ENCODE results near the gene PNPLA2. TPM values are rescaled to one million over a fixed set of nuclear protein-coding genes. Genes with fewer than 3 reads are reported as not detected.

PNPLA2 gene
- total RNA-seq, 1 experiment from 2014 or later, result 66.5 TPM

- TF ChIP-seq ZBTB43 (CRISPR knock-in tag; IDR thresholded peaks at IDR 0.05), result no peak
- TF ChIP-seq KAT7 (CRISPR knock-in tag; IDR thresholded peaks at IDR 0.05; ENCODE audit: borderline replicate concordance), result 0 out of 2 replicates have a peak, but pooled peaks have one; percentile 59
- TF ChIP-seq, protein P1, sequence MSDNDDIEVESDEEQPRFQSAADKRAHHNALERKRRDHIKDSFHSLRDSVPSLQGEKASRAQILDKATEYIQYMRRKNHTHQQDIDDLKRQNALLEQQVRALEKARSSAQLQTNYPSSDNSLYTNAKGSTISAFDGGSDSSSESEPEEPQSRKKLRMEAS (CRISPR knock-in tag; IDR thresholded peaks at IDR 0.05), result peak; percentile 55; the same call in 1 of the 2 replicates
- TF ChIP-seq, protein P2, sequence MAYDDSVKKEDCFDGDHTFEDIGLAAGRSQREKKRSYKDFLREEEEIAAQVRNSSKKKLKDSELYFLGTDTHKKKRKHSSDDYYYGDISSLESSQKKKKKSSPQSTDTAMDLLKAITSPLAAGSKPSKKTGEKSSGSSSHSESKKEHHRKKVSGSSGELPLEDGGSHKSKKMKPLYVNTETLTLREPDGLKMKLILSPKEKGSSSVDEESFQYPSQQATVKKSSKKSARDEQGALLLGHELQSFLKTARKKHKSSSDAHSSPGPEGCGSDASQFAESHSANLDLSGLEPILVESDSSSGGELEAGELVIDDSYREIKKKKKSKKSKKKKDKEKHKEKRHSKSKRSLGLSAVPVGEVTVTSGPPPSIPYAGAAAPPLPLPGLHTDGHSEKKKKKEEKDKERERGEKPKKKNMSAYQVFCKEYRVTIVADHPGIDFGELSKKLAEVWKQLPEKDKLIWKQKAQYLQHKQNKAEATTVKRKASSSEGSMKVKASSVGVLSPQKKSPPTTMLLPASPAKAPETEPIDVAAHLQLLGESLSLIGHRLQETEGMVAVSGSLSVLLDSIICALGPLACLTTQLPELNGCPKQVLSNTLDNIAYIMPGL (CRISPR knock-in tag; IDR thresholded peaks at IDR 0.05), result 0 out of 2 replicates have a peak, but pooled peaks have one; percentile 6
- TF ChIP-seq, protein P3, sequence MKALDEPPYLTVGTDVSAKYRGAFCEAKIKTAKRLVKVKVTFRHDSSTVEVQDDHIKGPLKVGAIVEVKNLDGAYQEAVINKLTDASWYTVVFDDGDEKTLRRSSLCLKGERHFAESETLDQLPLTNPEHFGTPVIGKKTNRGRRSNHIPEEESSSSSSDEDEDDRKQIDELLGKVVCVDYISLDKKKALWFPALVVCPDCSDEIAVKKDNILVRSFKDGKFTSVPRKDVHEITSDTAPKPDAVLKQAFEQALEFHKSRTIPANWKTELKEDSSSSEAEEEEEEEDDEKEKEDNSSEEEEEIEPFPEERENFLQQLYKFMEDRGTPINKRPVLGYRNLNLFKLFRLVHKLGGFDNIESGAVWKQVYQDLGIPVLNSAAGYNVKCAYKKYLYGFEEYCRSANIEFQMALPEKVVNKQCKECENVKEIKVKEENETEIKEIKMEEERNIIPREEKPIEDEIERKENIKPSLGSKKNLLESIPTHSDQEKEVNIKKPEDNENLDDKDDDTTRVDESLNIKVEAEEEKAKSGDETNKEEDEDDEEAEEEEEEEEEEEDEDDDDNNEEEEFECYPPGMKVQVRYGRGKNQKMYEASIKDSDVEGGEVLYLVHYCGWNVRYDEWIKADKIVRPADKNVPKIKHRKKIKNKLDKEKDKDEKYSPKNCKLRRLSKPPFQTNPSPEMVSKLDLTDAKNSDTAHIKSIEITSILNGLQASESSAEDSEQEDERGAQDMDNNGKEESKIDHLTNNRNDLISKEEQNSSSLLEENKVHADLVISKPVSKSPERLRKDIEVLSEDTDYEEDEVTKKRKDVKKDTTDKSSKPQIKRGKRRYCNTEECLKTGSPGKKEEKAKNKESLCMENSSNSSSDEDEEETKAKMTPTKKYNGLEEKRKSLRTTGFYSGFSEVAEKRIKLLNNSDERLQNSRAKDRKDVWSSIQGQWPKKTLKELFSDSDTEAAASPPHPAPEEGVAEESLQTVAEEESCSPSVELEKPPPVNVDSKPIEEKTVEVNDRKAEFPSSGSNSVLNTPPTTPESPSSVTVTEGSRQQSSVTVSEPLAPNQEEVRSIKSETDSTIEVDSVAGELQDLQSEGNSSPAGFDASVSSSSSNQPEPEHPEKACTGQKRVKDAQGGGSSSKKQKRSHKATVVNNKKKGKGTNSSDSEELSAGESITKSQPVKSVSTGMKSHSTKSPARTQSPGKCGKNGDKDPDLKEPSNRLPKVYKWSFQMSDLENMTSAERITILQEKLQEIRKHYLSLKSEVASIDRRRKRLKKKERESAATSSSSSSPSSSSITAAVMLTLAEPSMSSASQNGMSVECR (CRISPR knock-in tag; IDR thresholded peaks at IDR 0.05; ENCODE audit: borderline replicate concordance), result peak; percentile 49; the same call in 1 of the 2 replicates
- no peak for TF ChIP-seq ZSCAN18 (CRISPR knock-in tag; IDR thresholded peaks at IDR 0.05)
- no peak for TF ChIP-seq SMAD4 (CRISPR knock-in tag; IDR thresholded peaks at IDR 0.05)
- TF ChIP-seq FOXK1 (CRISPR knock-in tag; IDR thresholded peaks at IDR 0.05), result peak; percentile 24; the same call in 1 of the 2 replicates
- TF ChIP-seq, protein P4, sequence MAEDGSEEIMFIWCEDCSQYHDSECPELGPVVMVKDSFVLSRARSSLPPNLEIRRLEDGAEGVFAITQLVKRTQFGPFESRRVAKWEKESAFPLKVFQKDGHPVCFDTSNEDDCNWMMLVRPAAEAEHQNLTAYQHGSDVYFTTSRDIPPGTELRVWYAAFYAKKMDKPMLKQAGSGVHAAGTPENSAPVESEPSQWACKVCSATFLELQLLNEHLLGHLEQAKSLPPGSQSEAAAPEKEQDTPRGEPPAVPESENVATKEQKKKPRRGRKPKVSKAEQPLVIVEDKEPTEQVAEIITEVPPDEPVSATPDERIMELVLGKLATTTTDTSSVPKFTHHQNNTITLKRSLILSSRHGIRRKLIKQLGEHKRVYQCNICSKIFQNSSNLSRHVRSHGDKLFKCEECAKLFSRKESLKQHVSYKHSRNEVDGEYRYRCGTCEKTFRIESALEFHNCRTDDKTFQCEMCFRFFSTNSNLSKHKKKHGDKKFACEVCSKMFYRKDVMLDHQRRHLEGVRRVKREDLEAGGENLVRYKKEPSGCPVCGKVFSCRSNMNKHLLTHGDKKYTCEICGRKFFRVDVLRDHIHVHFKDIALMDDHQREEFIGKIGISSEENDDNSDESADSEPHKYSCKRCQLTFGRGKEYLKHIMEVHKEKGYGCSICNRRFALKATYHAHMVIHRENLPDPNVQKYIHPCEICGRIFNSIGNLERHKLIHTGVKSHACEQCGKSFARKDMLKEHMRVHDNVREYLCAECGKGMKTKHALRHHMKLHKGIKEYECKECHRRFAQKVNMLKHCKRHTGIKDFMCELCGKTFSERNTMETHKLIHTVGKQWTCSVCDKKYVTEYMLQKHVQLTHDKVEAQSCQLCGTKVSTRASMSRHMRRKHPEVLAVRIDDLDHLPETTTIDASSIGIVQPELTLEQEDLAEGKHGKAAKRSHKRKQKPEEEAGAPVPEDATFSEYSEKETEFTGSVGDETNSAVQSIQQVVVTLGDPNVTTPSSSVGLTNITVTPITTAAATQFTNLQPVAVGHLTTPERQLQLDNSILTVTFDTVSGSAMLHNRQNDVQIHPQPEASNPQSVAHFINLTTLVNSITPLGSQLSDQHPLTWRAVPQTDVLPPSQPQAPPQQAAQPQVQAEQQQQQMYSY (CRISPR knock-in tag; IDR thresholded peaks at IDR 0.05), result 0 out of 2 replicates have a peak, but pooled peaks have one; percentile 23
- 0 out of 2 replicates have a peak, but pooled peaks have one; percentile 65 for TF ChIP-seq JUN (CRISPR knock-in tag; IDR thresholded peaks at IDR 0.05)
- no peak for TF ChIP-seq GRHL2 (CRISPR knock-in tag; IDR thresholded peaks at IDR 0.05; ENCODE audit: insufficient replicate concordance, severe bottlenecking)
- TF ChIP-seq NFYB (CRISPR knock-in tag; conservative IDR thresholded peaks at IDR 0.05; ENCODE audit: low read depth), result no peak
- peak; percentile 58; the same call in 1 of the 2 replicates for TF ChIP-seq ZNF423 (CRISPR knock-in tag; IDR thresholded peaks at IDR 0.05)
- Mint-ChIP-seq H3K27me3 (ENCODE audit: low read depth) (no peaks in the 10 kb centered on the region), H3K4me3 (peak overlapping the region; percentile 88), H3K36me3 (peaks cover 9% of the 10 kb centered on the region; the same call in 1 of the 2 replicates), H3K27ac (peak overlapping the region; percentile 83), H3K4me1 (peaks cover 23% of the 10 kb centered on the region), H3K9me3 (no peaks in the 10 kb centered on the region)
- DNase-seq (ENCODE audit: low spot score), result peak; percentile 73
- CTCF ChIA-PET, result interaction anchor here (0.7 to 2.3 kb wide), 15 partner anchors 10 to 168 kb away, joined by 3 to 12 read pairs (median 4); partner anchors contain the start of genes CEND1, PNPLA2, TALDO1 and TMEM80
- ATAC-seq, result peak; percentile 59
- POLR2A ChIA-PET, result interaction anchor here (0.6 to 2.3 kb wide), 8 partner anchors 13 to 212 kb away, joined by 3 to 10 read pairs (median 4); partner anchors contain the start of genes PIDD1 and TALDO1
Observed at GRCh38 chr11:776561-777287, 42.0 kb upstream of the PNPLA2 start.
